Hepatocyte (in vitro differentiated cells): ENCODE results near the gene GRAMD1A. TPM values are rescaled to one million over a fixed set of nuclear protein-coding genes. Genes with fewer than 3 reads are reported as not detected.
A peak's percentile ranks its signal among the peaks of the same experiment; 100 is the strongest.

Source experiments
- DNase-seq: peaks from one replicate; pipeline ENCODE4 v3.0.0-alpha.2; 2016; ENCODE audit warnings: low spot score
- H2AFZ ChIP-seq: fragments of 200-600 bp; sonication (generic); 2 replicates; pipeline ENCODE4 v1.6.0; 2016; ENCODE audit warnings: antibody characterized with exemption, mild to moderate bottlenecking
- H3K27ac ChIP-seq: fragments of 200-600 bp; sonication (generic); 2 replicates; pipeline ENCODE4 v1.5.1; 2016; ENCODE audit warnings: mild to moderate bottlenecking
- H3K27me3 ChIP-seq: fragments of 200-600 bp; sonication (generic); 2 replicates; pipeline ENCODE4 v1.6.1; 2016
- H3K36me3 ChIP-seq: fragments of 200-600 bp; sonication (generic); replicated peaks from 2 replicates; pipeline ENCODE4 v1.5.1; 2016; ENCODE audit warnings: low read depth; ENCODE audit not compliant: insufficient read depth
- H3K4me1 ChIP-seq: fragments of 200-600 bp; sonication (generic); 2 replicates; pipeline ENCODE4 v1.5.1; 2016; ENCODE audit warnings: mild to moderate bottlenecking, moderate library complexity; ENCODE audit not compliant: insufficient read depth
- H3K4me2 ChIP-seq: fragments of 200-600 bp; sonication (generic); 2 replicates; pipeline ENCODE4 v1.6.0; 2016
- H3K4me3 ChIP-seq: fragments of 200-600 bp; sonication (generic); 2 replicates; pipeline ENCODE4 v1.5.1; 2016; ENCODE audit warnings: mild to moderate bottlenecking
- H3K79me2 ChIP-seq: fragments of 200-600 bp; sonication (generic); 2 replicates; pipeline ENCODE4 v1.6.0; 2017; ENCODE audit warnings: mild to moderate bottlenecking
- H3K9me2 ChIP-seq: fragments of 200-600 bp; sonication (generic); replicated peaks from 2 replicates; pipeline ENCODE4 v1.6.0; 2017; ENCODE audit warnings: mild to moderate bottlenecking; ENCODE audit not compliant: insufficient read depth
- H3K9me3 ChIP-seq: fragments of 200-600 bp; sonication (generic); 2 replicates; pipeline ENCODE4 v1.5.1; 2016; ENCODE audit warnings: low read depth, mild to moderate bottlenecking
- H4K20me1 ChIP-seq: fragments of 200-600 bp; sonication (generic); 2 replicates; pipeline ENCODE4 v1.6.0; 2016; ENCODE audit warnings: mild to moderate bottlenecking; ENCODE audit not compliant: insufficient read depth, poor library complexity, severe bottlenecking
- CTCF ChIP-seq: fragments of 200-600 bp; sonication (generic); IDR thresholded peaks from 2 replicates; pipeline ENCODE4 v1.5.1; 2016; ENCODE audit warnings: antibody characterized with exemption, mild to moderate bottlenecking; ENCODE audit not compliant: poor library complexity
- EZH2 ChIP-seq: fragments of 200-600 bp; sonication (generic); IDR thresholded peaks from 2 replicates; pipeline ENCODE4 v1.6.1; 2016; ENCODE audit warnings: antibody characterized with exemption, mild to moderate bottlenecking, borderline replicate concordance
- EZH2phosphoT487 ChIP-seq: fragments of 200-600 bp; sonication (generic); IDR thresholded peaks from one replicate; pipeline ENCODE4 v1.6.1; 2018; ENCODE audit warnings: antibody characterized with exemption, mild to moderate bottlenecking, low read depth, moderate library complexity; ENCODE audit not compliant: unreplicated experiment, severe bottlenecking
- WGBS: methylation state at CpG from one replicate; pipeline ENCODE4 v1.1.6; 2016; ENCODE audit warnings: low lambda C conversion rate; ENCODE audit errors: missing lambda C conversion rate; 5-methylcytosine and 5-hydroxymethylcytosine counted together
- polyA plus RNA-seq: library from polyadenylated mRNA; unstranded; fragments of >200 nt; fragmentation: Nextera tagmentation; extraction: Ambion mirVana; gene quantifications from 2 replicates; pipeline ENCODE4 v1.2.1, GENCODE V29; 2016
- total RNA-seq: library from RNA; depleted of rRNA; stranded (reverse); fragments of >200 nt; gene quantifications from 2 replicates; pipeline ENCODE4 v1.2.3, GENCODE V29; 2014

GRAMD1A gene
- total RNA-seq (34.8 and 35.4 TPM in 2 replicates), polyA plus RNA-seq (80.2 and 92.4 TPM in 2 replicates)

GRCh38 chr19:34999498-35000337 lies at the start of gene GRAMD1A:
TSS of gene GRAMD1A (plus strand) at chr19:35000323. CDS start at chr19:35000479, 156 bp downstream.
- peaks cover 48% of the 10 kb centered on the region for H3K79me2 ChIP-seq
- H3K9me2 ChIP-seq, result no peaks in the 10 kb centered on the region
- no peaks in the 10 kb centered on the region for H3K36me3 ChIP-seq
- peaks cover 42% of the 10 kb centered on the region for H3K4me1 ChIP-seq
- peak within 1 kb of the TSS; percentile 51 for H2AFZ ChIP-seq
- H4K20me1 ChIP-seq, result peaks cover 27% of the 10 kb centered on the region
- peak within 1 kb of the TSS; percentile 91 for H3K4me2 ChIP-seq
- no peaks in the 10 kb centered on the region for H3K27me3 ChIP-seq
- 6% methylated on average over 19 of the region's 45 CpGs for WGBS
- TF ChIP-seq EZH2 (no peak), CTCF (no peak), EZH2phosphoT487 (no peak)
- H3K27ac ChIP-seq, result peak within 1 kb of the TSS; percentile 100
- peak; percentile 95 for DNase-seq
- no peaks in the 10 kb centered on the region for H3K9me3 ChIP-seq
- peak within 1 kb of the TSS; percentile 97 for H3K4me3 ChIP-seq

GRCh38 chr19:34953092-34953491 lies 47.0 kb upstream of the GRAMD1A start:
- Histone ChIP-seq H3K79me2 (no peaks in the 10 kb centered on the region), H3K9me3 (peaks cover 42% of the 10 kb centered on the region), H3K4me3 (no peak overlapping the region), H4K20me1 (no peaks in the 10 kb centered on the region), H3K4me2 (no peak overlapping the region), H2AFZ (no peak overlapping the region), H3K4me1 (no peaks in the 10 kb centered on the region), H3K27ac (no peak overlapping the region), H3K9me2 (no peaks in the 10 kb centered on the region), H3K36me3 (peaks cover 8% of the 10 kb centered on the region), H3K27me3 (no peaks in the 10 kb centered on the region)
- TF ChIP-seq CTCF (no peak), EZH2 (no peak), EZH2phosphoT487 (no peak)
- DNase-seq, result no peak

- Histone ChIP-seq H3K4me2 (no peak overlapping the region), H3K27me3 (no peaks in the 10 kb centered on the region), H3K9me2 (no peaks in the 10 kb centered on the region), H3K79me2 (peaks cover 28% of the 10 kb centered on the region), H3K27ac (no peak overlapping the region), H2AFZ (no peak overlapping the region), H3K4me3 (no peak overlapping the region), H4K20me1 (no peaks in the 10 kb centered on the region), H3K36me3 (peaks cover 18% of the 10 kb centered on the region), H3K4me1 (no peaks in the 10 kb centered on the region), H3K9me3 (peaks cover 54% of the 10 kb centered on the region)
- DNase-seq, result no peak
- TF ChIP-seq EZH2phosphoT487, result no peak
- no peak for TF ChIP-seq EZH2
- TF ChIP-seq CTCF, result no peak
- WGBS, result 95% methylated on average over 22 of the region's 22 CpGs
Observed at GRCh38 chr19:34957830-34958751, 42.0 kb upstream of the GRAMD1A start.
